Measurements from ENCODE around the gene CPT1C. TPM values are rescaled to one million over a fixed set of nuclear protein-coding genes. Genes with fewer than 3 reads are reported as not detected.
A peak's percentile ranks its signal among the peaks of the same experiment; 100 is the strongest.

The CPT1C gene
- total and polyA plus RNA-seq, 2 donors (not counting 3 experiments of a cell fraction or from before 2014, with no cell fraction given) = 45.7 to 80.8 TPM

DNA sequence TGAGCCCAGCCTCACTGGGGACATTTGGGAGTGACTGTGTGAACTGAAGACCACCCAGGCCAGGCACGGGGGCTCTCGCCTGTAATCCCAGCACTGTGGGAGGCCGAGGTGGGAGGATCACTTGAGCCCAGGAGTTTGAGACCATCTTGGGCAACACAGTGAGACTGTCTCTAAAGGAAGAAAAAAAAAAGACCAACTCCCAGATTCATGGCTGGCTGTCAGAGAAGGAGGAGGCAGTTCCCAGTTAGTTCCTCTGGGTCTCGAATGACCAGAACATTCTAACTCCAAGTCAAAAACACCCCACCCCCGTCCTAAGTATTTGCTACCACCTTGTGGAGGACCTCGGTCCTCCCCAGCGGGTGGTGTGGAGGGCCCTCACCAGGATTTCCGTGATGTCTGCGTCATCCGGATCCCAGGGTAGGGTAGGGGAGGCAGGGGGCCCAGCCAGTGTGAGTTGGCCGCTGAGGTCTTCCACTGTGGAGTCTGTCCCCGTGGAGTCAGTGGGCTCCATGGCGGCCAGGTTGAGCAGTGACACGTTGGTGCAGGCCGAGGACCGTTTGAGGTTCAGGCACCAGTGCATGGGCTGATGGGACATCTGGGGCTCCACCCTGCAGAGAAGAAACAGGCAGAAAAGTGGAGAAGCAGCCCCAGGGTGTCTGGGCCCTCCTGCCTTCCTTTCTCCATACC lies 70.9 kb downstream of the CPT1C start:
- FAIRE-seq (peak; percentile 26), DNase-seq (ENCODE audit: low read depth, low spot score) (no peak)
- Histone ChIP-seq H3K9me1 (replicated peaks; ENCODE audit: control insufficient read depth, extremely low read depth, insufficient read depth, low read length) (no peaks in the 10 kb centered on the region), H4K20me1 (replicated peaks; ENCODE audit: control insufficient read depth, extremely low read depth, insufficient read depth, low read length) (no peaks in the 10 kb centered on the region), H3K4me3 (replicated peaks in 1 of 3; ENCODE audit: insufficient read depth in 1 of 3, low read depth in 1 of 3, low read length in 3 of 3) (no peak overlapping the region), H2AFZ (ENCODE audit: low read depth, low read length) (peak overlapping the region; percentile 46), H3K79me2 (ENCODE audit: control insufficient read depth, insufficient read depth, low read length) (no peaks in the 10 kb centered on the region), H3K9me3 (replicated peaks; ENCODE audit: control insufficient read depth, insufficient read depth, low read length) (no peaks in the 10 kb centered on the region), H3K36me3 (ENCODE audit: control insufficient read depth in 2 of 2, extremely low read depth in 1 of 2, insufficient read depth in 2 of 2, low read length in 2 of 2) (no peaks in the 10 kb centered on the region), H3K4me2 (ENCODE audit: insufficient read depth, low read length) (no peak overlapping the region), H3K27me3 (ENCODE audit: control insufficient read depth in 2 of 2, insufficient read depth in 2 of 2, low read length in 2 of 2) (no peaks in the 10 kb centered on the region), H3K27ac (ENCODE audit: insufficient read depth, low read depth, low read length) (no peak overlapping the region), H3K9ac (replicated peaks; ENCODE audit: extremely low read depth, insufficient read depth, low read length) (no peak overlapping the region), H3K4me1 (ENCODE audit: control insufficient read depth, extremely low read depth, insufficient read depth, low read length) (no peaks in the 10 kb centered on the region)
- dilution Hi-C loops (cut with MboI; ENCODE audit: extremely low pct_ligation_motif_present, low sequenced_read_pairs) (no loop called here), intact Hi-C loops (cut with micrococcal nuclease) (no loop called here)
- TF ChIP-seq POLR2A (IDR thresholded peaks at IDR 0.05; ENCODE audit: low read depth, low read length) (no peak), MAX (IDR thresholded peaks at IDR 0.05; ENCODE audit: insufficient read depth, insufficient read length) (no peak), MYC (IDR thresholded peaks at IDR 0.05; ENCODE audit: low read depth, low read length) (no peak), EZH2 (IDR thresholded peaks at IDR 0.05; ENCODE audit: borderline replicate concordance, low read depth, low read length, severe bottlenecking) (no peak), FOS (IDR thresholded peaks at IDR 0.05; ENCODE audit: borderline replicate concordance, insufficient read depth, low read length) (no peak), GATA2 (IDR thresholded peaks at IDR 0.05; ENCODE audit: insufficient read depth, insufficient read length, low read depth, low read length) (no peak), CTCF (IDR thresholded peaks at IDR 0.05; ENCODE audit: extremely low read depth in 1 of 2, insufficient read depth in 1 of 2, low read depth in 1 of 2, low read length in 2 of 2) (no peak)
- POLR2A ChIA-PET = no interaction called here
- CTCF ChIA-PET = no interaction called here
- BruUV-seq (replicated peaks) = no TSS peak
